ENCODE results near the gene CD244.
"Not testable (repeated sequence)": the region's sequence is repeated elsewhere in the genome, so short reads cannot be mapped to it uniquely, and the experiment has no call there.

Gene CD244

GRCh38 chr1:160877221-160877620, 14.5 kb upstream of the CD244 start:
- DNase-seq: no peak

DNA sequence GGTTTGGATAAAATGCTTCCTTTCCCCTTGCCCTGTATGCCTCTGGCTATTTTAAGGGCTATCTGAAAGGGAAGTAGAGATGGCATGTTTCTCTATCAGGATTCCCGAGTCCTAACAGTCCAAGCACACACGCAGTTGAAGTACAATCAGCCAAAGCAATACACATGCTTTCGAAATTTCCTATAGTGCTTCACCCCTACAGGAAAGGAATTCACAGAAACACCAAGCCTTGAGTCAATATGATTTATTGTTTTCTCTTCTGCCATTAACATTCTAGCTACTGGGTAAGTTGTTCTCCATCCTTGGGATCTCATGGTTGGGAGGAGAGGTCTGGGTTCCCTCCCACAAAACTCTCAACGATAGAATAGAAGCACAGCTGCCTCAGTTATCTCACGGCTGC, 13.6 kb upstream of the CD244 start:
- DNase-seq: no peak

DNA sequence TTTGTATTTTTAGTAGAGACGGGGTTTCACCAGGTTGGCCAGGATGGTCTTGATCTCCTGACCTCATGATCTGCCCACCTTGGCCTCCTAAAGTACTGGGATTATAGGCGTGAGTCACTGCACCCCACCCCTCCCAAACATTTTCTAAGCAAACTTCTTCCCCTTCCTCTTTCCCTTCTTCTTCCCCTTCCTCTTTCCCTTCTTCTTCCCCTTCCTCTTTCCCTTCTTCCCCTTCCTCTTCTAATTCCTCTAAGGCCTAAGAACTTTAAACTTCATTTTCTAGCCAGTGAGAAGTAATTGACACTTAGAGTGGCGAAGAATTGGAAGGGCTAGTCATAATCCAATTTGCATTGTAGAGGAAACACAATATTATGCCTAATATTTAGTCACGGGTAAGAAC, 12.9 kb upstream of the CD244 start:
- not testable (repeated sequence) for DNase-seq

- no peak for DNase-seq
These were observed 12.2 kb upstream of the CD244 start for GRCh38 chr1:160874935-160875334.

GRCh38 chr1:160868141-160868540, 5.5 kb upstream of the CD244 start:
- DNase-seq: no peak

DNA sequence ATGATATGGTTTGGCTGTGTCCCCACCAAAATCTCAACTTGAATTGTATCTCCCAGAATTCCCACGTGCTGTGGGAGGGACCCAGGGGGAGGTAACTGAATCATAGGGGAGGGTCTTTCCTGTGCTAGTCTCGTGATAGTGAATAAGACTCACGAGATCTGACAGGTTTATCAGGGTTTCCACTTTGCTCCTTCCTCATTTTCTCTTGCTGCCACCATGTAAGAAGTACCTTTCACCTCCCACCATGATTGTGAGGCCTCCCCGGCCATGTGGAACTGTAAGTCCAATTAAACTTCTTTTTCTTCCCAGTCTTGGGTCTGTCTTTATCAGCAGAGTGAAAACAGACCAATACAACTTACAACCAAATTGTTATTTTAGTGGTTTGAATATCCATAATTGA, 5.0 kb upstream of the CD244 start:
- DNase-seq: not testable (repeated sequence)

DNA sequence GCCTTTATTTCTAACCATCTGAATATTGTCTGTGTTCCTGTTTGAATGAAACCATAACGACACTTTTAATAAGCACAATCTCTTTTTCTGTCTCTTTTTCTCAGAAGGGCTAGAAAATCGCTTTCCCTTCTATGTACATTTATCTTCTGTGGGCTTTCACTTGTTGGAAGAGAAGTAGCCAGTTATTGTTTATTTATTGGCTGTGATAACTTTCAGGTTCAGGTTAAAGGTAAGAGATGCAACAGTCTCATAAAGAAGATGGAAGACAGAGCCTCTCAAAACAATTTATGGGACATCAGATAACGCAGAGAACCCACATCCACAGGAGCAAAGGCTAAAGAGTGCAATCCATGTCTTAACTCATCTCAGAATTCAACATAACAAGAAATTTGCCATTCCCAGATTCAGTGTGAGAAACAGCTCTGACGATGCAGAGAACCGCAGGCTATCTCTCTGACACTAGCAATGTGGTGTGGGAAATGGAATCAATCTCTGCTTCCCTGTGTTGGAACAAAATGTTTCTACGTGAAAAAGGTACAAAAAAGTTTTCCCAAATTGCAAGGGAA, 4.1 kb upstream of the CD244 start:
- DNase-seq: no peak

GRCh38 chr1:160866001-160866694, 3.5 kb upstream of the CD244 start:
- no peak for DNase-seq

DNA sequence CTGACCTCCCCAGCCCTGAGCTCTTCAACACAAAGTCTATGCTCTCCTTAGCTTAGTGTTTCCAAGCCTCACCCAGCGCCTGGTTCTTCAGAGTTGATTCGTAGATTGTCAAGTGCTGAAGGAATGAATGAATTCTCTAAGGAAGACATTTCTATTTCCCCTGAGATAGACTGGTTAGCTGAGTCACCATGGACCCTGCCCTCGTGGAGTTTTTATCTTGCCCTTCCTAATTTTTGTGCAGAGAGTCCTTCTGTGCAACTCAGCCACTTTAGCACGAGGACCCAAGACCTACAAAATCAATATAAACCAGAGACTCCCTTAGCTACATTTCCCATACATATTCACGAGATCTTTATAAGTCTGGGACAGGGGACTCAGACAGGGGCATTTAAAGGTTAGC, 2.6 kb upstream of the CD244 start:
- no peak for DNase-seq

- no peak for DNase-seq
These were observed 1.5 kb upstream of the CD244 start for GRCh38 chr1:160864173-160864572.

DNA sequence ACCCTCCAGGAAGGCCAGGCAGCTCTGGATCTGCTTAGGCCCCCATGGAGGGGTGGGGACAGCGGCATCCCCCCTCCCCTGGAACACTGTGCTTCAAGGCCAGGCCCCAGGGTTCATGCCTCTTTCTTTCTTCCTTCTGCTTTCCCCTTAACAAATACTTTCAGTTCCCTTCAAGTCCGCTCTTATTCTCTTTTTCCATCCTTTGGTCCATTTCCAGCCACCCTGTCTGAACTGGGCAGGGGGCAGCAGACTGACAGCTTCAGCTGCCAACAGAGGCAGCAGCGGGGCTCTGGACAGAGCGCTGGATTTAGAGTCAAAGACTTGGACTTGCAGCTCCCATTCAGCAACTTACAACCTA, 1.1 kb upstream of the CD244 start:
- DNase-seq: no peak

DNA sequence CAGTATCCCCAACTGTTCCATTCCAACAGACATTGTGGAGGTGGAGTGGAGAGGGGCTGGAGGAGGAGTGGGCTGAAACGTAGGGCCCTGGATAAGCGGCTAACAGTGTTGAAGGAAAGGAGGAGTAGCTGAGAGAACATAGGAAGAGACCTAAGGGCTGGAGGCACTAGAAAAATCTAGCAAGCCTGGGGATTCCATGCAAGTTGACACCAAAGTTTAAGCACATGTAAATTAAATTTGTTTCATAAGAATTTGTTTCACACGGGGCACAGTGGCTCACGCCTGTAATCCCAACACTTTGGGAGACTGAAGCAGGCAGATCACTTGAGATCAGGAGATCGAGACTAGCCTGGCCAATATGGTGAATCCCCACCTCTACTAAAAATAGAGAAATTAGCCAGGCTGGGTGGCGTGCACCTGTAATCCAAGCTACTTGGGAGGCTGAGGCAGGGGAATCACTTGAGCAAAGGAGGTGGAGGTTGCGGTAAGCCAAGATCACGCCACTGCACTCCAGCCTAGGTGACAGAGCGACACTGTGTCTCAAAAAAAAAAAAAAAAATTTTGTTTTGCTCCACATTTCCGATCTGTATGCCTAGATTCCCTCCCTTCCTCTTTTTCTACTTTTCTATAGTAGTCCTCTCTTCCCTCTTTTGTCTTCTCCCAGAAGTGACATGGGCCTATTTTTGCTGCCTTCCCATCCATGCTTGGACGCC, 530 bp upstream of the CD244 start:
- DNase-seq: no peak

DNA sequence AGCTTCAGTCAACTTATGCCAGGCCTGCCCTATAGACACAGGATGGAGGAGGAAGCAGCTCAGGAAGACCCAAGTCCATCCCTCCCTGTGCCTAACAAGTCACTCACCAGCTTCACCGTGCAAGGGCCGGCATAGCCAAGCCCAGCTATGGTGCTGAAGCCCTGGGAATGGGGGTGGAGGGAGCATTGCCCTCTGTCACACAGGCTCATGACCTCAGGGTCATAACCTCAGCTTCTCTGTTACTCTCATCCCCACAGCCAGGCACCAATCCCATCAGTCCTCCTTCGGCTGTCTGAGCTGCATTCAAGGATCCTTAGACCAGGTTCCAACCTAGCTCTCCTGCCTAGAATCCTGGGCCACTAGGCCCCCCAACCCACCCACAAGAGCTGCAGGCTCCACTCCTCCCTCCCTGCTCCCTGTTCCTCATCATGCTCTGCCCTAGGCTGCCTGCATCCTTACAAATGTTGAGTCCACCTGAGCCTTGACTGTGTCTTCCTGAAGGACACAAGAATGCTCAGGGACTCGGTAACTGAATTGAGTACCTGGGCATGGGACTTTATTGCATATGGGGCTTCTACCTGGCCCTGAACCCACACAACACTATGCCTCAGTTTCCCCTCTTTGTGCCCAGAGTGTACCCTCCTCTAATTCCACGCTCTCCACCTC, 1.7 kb downstream of the CD244 start:
- no peak for DNase-seq

GRCh38 chr1:160859166-160859565, 3.5 kb downstream of the CD244 start:
- DNase-seq: no peak

GRCh38 chr1:160858507-160858906, 4.2 kb downstream of the CD244 start:
- no peak for DNase-seq

- DNase-seq: no peak
These were observed 4.6 kb downstream of the CD244 start for GRCh38 chr1:160858097-160858496.

DNA sequence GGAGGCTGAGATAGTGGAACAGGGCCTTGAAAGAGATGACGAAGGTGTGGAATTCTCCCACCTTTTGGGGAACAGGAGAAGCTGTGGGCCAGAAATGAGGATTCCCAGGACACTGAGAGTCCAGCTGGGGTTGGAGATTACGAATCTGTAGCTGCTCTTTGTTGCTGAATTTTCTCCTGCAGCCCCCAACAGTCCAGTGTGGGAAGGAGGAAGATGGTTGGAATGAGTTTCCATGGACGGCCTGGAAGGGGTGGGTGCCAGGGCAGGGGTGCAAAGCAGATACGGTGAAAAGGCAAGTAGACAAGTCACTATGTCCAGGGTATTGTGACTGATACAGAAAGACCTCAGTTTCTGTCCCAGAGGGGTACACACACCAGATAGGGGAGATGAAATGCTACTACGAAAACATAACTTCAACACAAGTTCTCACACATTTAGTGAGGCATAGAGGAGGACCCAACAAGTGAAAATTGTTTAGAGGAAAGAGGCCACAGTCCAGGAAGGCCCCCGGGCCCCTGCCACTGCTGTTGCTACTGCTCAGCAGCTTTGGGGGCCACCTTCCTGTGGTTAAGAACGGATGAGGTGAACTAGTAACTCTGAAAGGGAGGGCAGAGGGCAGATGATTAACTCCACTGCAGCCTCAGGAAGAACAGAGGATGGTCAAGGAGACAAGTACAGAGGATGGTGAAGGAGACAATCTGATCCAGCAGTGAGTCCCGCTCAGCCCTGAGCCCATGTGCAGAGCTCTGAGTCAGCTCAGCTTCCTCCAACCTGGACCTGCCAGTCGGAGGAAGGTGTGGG, 7.3 kb downstream of the CD244 start:
- DNase-seq: peak; percentile 46

DNA sequence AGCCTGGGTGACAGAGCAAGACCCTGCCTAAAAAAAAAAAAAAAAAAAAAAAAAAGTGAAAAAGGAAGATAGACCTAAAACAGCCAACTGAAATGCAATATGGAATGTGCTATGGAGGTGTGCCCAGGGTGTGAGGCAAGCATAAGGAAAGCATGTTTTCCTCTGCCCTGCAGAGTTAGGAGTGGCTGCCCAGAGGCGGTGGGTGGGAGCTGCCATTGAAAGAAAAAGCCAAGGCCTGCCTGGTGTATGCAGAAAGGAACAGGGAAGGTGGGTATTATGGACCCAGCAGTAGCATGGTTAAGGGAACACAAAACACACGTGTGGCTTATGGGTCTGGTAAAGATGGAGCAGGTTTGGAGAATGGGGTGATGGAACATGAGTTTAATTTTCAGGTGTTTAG, 8.9 kb downstream of the CD244 start:
- no peak for DNase-seq

GRCh38 chr1:160853014-160853413, 9.7 kb downstream of the CD244 start:
- DNase-seq: no peak

DNA sequence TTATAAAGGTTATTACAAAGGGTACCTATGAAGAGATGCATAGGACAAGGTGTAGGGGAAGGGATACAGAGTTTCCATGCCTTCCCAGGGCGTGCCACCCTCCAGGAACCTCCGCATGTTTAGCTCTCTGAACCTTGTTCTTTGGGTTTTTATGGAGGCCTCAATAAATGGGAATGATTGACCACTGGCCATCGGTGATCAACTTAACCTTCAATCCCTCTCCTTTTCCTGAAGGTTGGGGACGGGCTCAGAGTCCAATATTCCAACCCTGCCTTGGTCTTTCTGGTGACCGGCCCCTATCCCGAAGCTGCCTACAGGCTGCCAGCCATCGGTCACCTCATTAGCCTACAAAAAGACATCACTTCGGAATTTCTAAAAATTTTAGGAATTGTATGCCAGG, 11.7 kb downstream of the CD244 start:
- DNase-seq: no peak

GRCh38 chr1:160850541-160850940, 12.1 kb downstream of the CD244 start:
- DNase-seq: no peak

DNA sequence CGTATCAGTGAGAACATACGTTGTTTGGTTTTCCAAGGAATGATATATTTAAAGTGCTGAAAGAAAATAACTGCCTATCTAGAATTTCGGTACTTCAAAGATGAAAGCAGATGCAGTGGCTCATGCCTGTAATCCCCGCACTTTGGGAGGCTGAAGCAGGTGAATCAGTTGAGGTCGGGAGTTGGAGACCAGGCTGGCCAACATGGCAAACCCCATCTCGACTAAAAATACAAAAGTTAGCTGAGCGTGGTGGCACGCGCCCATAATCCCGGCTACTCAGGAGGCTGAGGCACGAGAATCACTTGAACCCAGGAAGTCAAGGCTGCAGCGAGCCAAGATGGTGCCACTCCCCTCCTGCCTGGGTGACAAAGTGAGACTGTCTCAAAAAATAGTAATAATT, 16.4 kb downstream of the CD244 start:
- DNase-seq: no peak

Measured in activated gamma-delta T cell treated with Interleukin-2 at 50 U/mL for 16 hours (primary cell).